Spinal cord (tissue), 10 donors: ENCODE measurements around the gene EVPLL. TPM values are rescaled to one million over a fixed set of nuclear protein-coding genes. Genes with fewer than 3 reads are reported as not detected.
"Not testable (repeated sequence)": the region's sequence is repeated elsewhere in the genome, so short reads cannot be mapped to it uniquely, and the experiment has no call there.

ENCODE experiments used
- DNase-seq, 6 donors: peaks; one replicate each; pipeline versions ENCODE4 v3.0.0 to v3.0.0-alpha.2; 2013 to 2015; ENCODE audit warnings: low spot score in 6 of 6, low read depth in 4 of 6
- H3K27ac ChIP-seq: one replicate; pipeline ENCODE4 v1.5.1; 2013; ENCODE audit warnings: low read depth, low read length, control low read depth
- H3K27me3 ChIP-seq: one replicate; pipeline ENCODE4 v1.6.1; 2013; ENCODE audit warnings: low read length; ENCODE audit not compliant: control insufficient read depth, insufficient read depth
- H3K36me3 ChIP-seq: one replicate; pipeline ENCODE4 v1.6.1; 2013; ENCODE audit warnings: low read length; ENCODE audit not compliant: control insufficient read depth, insufficient read depth
- H3K4me1 ChIP-seq: one replicate; pipeline ENCODE4 v1.6.1; 2013; ENCODE audit warnings: low read length; ENCODE audit not compliant: control insufficient read depth, insufficient read depth
- H3K4me3 ChIP-seq: one replicate; pipeline ENCODE4 v1.5.1; 2013; ENCODE audit warnings: low read depth, low read length, control low read depth
- H3K9me3 ChIP-seq: one replicate; pipeline ENCODE4 v1.6.1; 2013; ENCODE audit warnings: low read length; ENCODE audit not compliant: control insufficient read depth, insufficient read depth
- WGBS: methylation state at CpG from one replicate; pipeline ENCODE4 v1.1.5; 2013; ENCODE audit warnings: missing lambda C conversion rate; ENCODE audit not compliant: insufficient coverage; 5-methylcytosine and 5-hydroxymethylcytosine counted together
- polyA plus RNA-seq, 2 donors: library from polyadenylated mRNA; unstranded; fragments of 120-200 nt; gene quantifications; one replicate each; pipeline ENCODE4 v1.2.1, GENCODE V29; 2013; ENCODE audit not compliant: insufficient read length in 2 of 2
- total RNA-seq, 2 donors: library from RNA; depleted of rRNA in 1 of 2; stranded (reverse); fragments of 120-200 nt in 1 of 2; fragments of >200 nt in 1 of 2; gene quantifications; one replicate each; pipeline versions ENCODE4 v1.2.3 to v1.2.4, GENCODE V29; 2013 to 2014
- donor health status: healthy.

EVPLL gene
- total and polyA plus RNA-seq, 4 donors, result 0.10 to 2.5 (median 0.70) TPM; not detected in 1

GRCh38 chr17:18384271-18384670 lies 6.7 kb downstream of the EVPLL start:
- not testable (repeated sequence) for DNase-seq, H3K4me1 ChIP-seq, H3K27ac ChIP-seq, H3K36me3 ChIP-seq, H3K27me3 ChIP-seq, H3K9me3 ChIP-seq, H3K4me3 ChIP-seq
- WGBS, result 78% methylated on average over 4 of the region's 7 CpGs

- H3K9me3 ChIP-seq, DNase-seq, H3K36me3 ChIP-seq, H3K4me3 ChIP-seq, H3K27ac ChIP-seq, H3K4me1 ChIP-seq, H3K27me3 ChIP-seq: not testable (repeated sequence)
- 77% methylated on average over 5 of the region's 5 CpGs for WGBS
These were observed 10.0 kb downstream of the EVPLL start for GRCh38 chr17:18387583-18387982.

GRCh38 chr17:18388266-18388665 lies 10.7 kb downstream of the EVPLL start:
- 93% methylated on average over 4 of the region's 4 CpGs for WGBS
- H3K36me3 ChIP-seq, H3K27me3 ChIP-seq, H3K4me3 ChIP-seq, H3K9me3 ChIP-seq, DNase-seq, H3K4me1 ChIP-seq, H3K27ac ChIP-seq: not testable (repeated sequence)

- H3K27me3 ChIP-seq, DNase-seq, H3K4me1 ChIP-seq, H3K36me3 ChIP-seq, H3K9me3 ChIP-seq, H3K27ac ChIP-seq, H3K4me3 ChIP-seq: not testable (repeated sequence)
- no CpG with 5 or more reads among the region's 10 CpGs for WGBS
These were observed 11.2 kb downstream of the EVPLL start for GRCh38 chr17:18388728-18389127.

GRCh38 chr17:18401872-18402590 lies 24.5 kb downstream of the EVPLL start:
- H3K9me3 ChIP-seq, H3K27me3 ChIP-seq, H3K4me1 ChIP-seq, H3K36me3 ChIP-seq, H3K27ac ChIP-seq, H3K4me3 ChIP-seq, DNase-seq: not testable (repeated sequence)
- WGBS, result no CpG with 5 or more reads among the region's 7 CpGs

- H3K9me3 ChIP-seq, H3K27ac ChIP-seq, H3K36me3 ChIP-seq, H3K4me3 ChIP-seq, H3K27me3 ChIP-seq, DNase-seq, H3K4me1 ChIP-seq: not testable (repeated sequence)
- WGBS, result no CpG with 5 or more reads among the region's 5 CpGs
These were observed 25.6 kb downstream of the EVPLL start for GRCh38 chr17:18403166-18403565.

GRCh38 chr17:18403604-18404003 lies 26.0 kb downstream of the EVPLL start:
- DNase-seq, H3K27ac ChIP-seq, H3K9me3 ChIP-seq, H3K36me3 ChIP-seq, H3K27me3 ChIP-seq, H3K4me3 ChIP-seq, H3K4me1 ChIP-seq: not testable (repeated sequence)
- WGBS, result no CpG with 5 or more reads among the region's 5 CpGs

GRCh38 chr17:18408906-18409305 lies 31.3 kb downstream of the EVPLL start:
- no CpG with 5 or more reads among the region's 3 CpGs for WGBS
- H3K4me1 ChIP-seq, H3K27ac ChIP-seq, H3K27me3 ChIP-seq, H3K4me3 ChIP-seq, H3K36me3 ChIP-seq, H3K9me3 ChIP-seq: not testable (repeated sequence)
- DNase-seq, result peak in 2 of 6 donors; percentile 6 to 49

GRCh38 chr17:18409321-18409720 lies 31.7 kb downstream of the EVPLL start:
- not testable (repeated sequence) for H3K9me3 ChIP-seq, H3K27me3 ChIP-seq, H3K4me1 ChIP-seq, H3K36me3 ChIP-seq, H3K27ac ChIP-seq, H3K4me3 ChIP-seq
- peak in 2 of 6 donors; percentile 14 to 69 for DNase-seq
- whole genome bisulfite sequencing, result no CpG with 5 or more reads among the region's 6 CpGs

GRCh38 chr17:18410736-18411135 lies 33.2 kb downstream of the EVPLL start:
- peak in 2 of 6 donors; percentile 62 to 89 for DNase-seq
- Histone ChIP-seq H3K4me3 (peak overlapping the region; percentile 37), H3K27ac (peak overlapping the region; percentile 71)
- not testable (repeated sequence) for H3K36me3 ChIP-seq, H3K4me1 ChIP-seq, H3K9me3 ChIP-seq, H3K27me3 ChIP-seq
- WGBS, result 3% methylated on average over 9 of the region's 11 CpGs
